Dendritic cell treated with granulocyte-macrophage colony-stimulating factor and Interleukin-4, amounts not matched to agents 40 ng/mL and 50 ng/mL, for 4 days (primary cell): Measurements from ENCODE around the gene AGPAT3.

Source experiments
- H3K27ac Mint-ChIP-seq: one replicate; pipeline ENCODE4 v1.8.0; 2022; ENCODE audit warnings: mild to moderate bottlenecking, mixed read lengths
- H3K27me3 Mint-ChIP-seq: one replicate; pipeline ENCODE4 v1.8.0; 2022; ENCODE audit warnings: mild to moderate bottlenecking, mixed read lengths
- H3K36me3 Mint-ChIP-seq: one replicate; pipeline ENCODE4 v1.8.0; 2022; ENCODE audit warnings: low read depth, mixed read lengths
- H3K4me1 Mint-ChIP-seq: one replicate; pipeline ENCODE4 v1.8.0; 2022; ENCODE audit warnings: low read depth, mixed read lengths
- H3K4me3 Mint-ChIP-seq: one replicate; pipeline ENCODE4 v1.8.0; 2022; ENCODE audit warnings: mild to moderate bottlenecking, moderate library complexity, mixed read lengths
- H3K9me3 Mint-ChIP-seq: one replicate; pipeline ENCODE4 v1.8.0; 2022; ENCODE audit warnings: mixed read lengths
- intact Hi-C: fragments of 100-400 bp; cut with micrococcal nuclease; formaldehyde crosslinking; loops from one replicate; pipeline ENCODE4 v1.15.0; 2022

The AGPAT3 gene

GRCh38 chr21:43864313-43864961 lies 586 bp upstream of the AGPAT3 start:
- intact Hi-C loops = no loop called here
- H3K27ac Mint-ChIP-seq = no peak overlapping the region
- peaks cover 33% of the 10 kb centered on the region for H3K4me1 Mint-ChIP-seq
- no peaks in the 10 kb centered on the region for H3K9me3 Mint-ChIP-seq
- H3K36me3 Mint-ChIP-seq = peaks cover 35% of the 10 kb centered on the region
- peaks cover 3% of the 10 kb centered on the region for H3K27me3 Mint-ChIP-seq
- H3K4me3 Mint-ChIP-seq = peak overlapping the region; percentile 61

DNA sequence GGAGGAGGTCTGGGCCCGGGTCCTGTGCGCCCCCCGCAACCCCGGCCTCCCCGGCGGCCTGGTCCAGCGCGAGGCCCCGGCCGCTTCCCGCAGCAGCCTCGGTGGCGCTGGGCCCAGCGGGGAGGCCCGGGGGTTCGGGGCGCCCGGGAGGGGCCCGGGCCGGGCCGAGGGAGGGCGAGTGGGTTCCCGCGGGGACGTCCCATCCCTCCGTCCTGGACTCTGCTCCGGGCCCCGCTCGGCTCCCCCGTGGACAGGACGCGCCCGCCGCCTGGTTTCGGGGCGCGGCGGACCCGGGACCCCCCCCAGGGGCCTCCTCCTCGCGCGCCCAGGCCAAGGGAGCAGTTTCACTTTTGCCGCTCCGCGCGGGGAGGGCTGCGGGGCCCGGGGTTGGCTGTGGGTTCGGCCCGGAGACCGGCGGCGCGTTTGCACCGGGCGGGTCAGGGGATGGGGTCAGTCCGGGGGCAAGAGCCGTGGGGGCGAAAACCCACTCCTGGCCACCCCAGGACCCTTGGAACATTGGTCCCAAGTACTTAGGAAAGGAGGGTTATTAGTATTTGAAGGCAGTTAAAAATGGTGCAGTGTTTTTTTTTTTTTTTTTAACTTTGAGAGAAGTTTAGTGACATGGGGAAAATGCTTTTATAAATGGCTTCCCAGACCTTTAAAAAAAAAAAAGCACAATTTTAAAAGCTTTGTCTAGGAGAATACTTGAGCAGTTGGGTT lies 677 bp downstream of the AGPAT3 start:
- Mint-ChIP-seq H3K4me1 (peaks cover 45% of the 10 kb centered on the region), H3K27me3 (peaks cover 2% of the 10 kb centered on the region), H3K27ac (peak overlapping the region; percentile 79), H3K36me3 (peaks cover 47% of the 10 kb centered on the region), H3K9me3 (no peaks in the 10 kb centered on the region), H3K4me3 (peak overlapping the region; percentile 87)
- intact Hi-C loops = no loop called here

- intact Hi-C loops = no loop called here
- no peaks in the 10 kb centered on the region for H3K9me3 Mint-ChIP-seq
- peaks cover 53% of the 10 kb centered on the region for H3K36me3 Mint-ChIP-seq
- peaks cover 50% of the 10 kb centered on the region for H3K4me1 Mint-ChIP-seq
- peaks cover 2% of the 10 kb centered on the region for H3K27me3 Mint-ChIP-seq
- peak overlapping the region; percentile 87 for H3K4me3 Mint-ChIP-seq
- peak overlapping the region; percentile 79 for H3K27ac Mint-ChIP-seq
Observed at GRCh38 chr21:43866260-43866629, 1.2 kb downstream of the AGPAT3 start.

DNA sequence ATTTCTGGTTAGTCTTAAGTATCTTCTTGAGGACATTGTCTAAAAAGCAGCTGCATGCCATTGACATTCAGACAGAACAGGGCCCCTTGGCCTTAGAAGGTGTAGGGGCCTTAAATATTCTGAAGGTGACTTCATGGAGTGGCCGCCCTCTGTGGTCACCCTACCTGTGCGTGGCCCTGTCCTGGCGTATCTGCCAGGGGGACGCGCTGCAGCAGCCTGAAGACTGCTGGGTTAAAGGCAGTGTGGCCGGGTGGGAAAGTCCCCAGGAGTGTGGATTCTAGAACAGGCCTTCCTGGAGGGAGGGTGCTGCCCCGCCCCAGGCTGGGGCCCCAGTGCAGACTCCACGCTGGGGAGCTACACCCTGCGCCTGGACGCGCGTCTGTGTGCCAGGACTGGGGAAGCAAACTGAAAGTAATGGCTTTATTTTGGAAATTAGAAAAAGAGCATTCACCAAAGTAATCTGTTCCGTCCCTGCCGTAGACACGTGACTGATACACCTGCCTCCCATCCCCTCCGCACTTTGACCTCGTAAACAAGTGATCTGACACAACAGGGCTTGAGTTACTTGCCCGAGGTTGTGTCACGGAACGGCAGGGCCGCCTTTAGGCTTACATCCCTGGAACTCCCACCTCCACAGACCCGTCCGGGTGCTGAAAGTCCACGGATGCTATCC lies 1.8 kb downstream of the AGPAT3 start:
- Mint-ChIP-seq H3K4me1 (peaks cover 56% of the 10 kb centered on the region), H3K4me3 (peak overlapping the region; percentile 87), H3K9me3 (no peaks in the 10 kb centered on the region), H3K36me3 (peaks cover 58% of the 10 kb centered on the region), H3K27me3 (peaks cover 2% of the 10 kb centered on the region), H3K27ac (peak overlapping the region; percentile 79)
- intact Hi-C loops = no loop called here

DNA sequence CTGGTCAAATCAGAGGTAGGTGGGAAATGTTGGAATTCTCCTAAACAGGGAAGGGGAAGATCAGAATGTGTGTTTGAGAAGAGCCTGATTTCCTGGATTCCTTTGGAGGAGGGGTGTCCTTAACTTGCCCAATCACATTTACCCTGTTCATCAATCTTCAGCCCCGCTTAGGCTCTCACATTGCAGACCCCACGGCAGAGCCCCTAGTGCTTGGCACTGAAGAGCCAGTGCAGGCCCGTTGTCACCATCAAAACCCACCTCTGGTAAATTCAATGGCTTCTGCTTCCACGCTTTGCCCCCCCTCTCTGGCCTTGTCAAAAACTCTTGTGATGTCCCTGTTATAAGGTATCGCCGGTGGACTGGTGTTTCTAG lies 2.3 kb downstream of the AGPAT3 start:
- Mint-ChIP-seq H3K36me3 (peaks cover 61% of the 10 kb centered on the region), H3K4me1 (peaks cover 61% of the 10 kb centered on the region), H3K9me3 (no peaks in the 10 kb centered on the region), H3K4me3 (peak overlapping the region; percentile 87), H3K27me3 (peaks cover 2% of the 10 kb centered on the region), H3K27ac (no peak overlapping the region)
- intact Hi-C loops = no loop called here

GRCh38 chr21:43867948-43868347 lies 2.9 kb downstream of the AGPAT3 start:
- Mint-ChIP-seq H3K36me3 (peaks cover 67% of the 10 kb centered on the region), H3K4me3 (no peak overlapping the region), H3K4me1 (peaks cover 67% of the 10 kb centered on the region), H3K27ac (no peak overlapping the region), H3K9me3 (no peaks in the 10 kb centered on the region), H3K27me3 (peaks cover 2% of the 10 kb centered on the region)
- intact Hi-C loops = no loop called here

DNA sequence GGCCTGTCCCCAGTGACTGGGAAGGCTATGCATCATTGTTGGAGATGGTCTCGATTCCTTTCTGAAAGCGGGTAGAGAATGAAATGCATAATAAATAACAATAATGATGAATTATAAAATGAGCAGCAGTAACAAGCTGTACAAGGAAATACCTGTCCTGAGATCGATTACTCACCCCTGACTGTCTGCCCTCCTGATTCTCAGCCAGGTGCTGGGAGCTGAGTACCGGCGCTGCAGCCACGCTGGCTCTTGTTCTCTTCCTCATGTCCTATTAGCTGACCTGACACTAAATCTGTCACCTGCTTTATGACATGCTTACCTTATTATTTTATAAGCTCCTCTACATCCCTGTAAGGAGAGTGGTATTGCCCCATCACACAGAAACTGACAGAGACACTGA lies 3.4 kb downstream of the AGPAT3 start:
- Mint-ChIP-seq H3K4me1 (peaks cover 72% of the 10 kb centered on the region), H3K9me3 (no peaks in the 10 kb centered on the region), H3K27me3 (peaks cover 2% of the 10 kb centered on the region), H3K4me3 (no peak overlapping the region), H3K36me3 (peaks cover 72% of the 10 kb centered on the region), H3K27ac (no peak overlapping the region)
- intact Hi-C loops = no loop called here

GRCh38 chr21:43869486-43870325 lies 4.7 kb downstream of the AGPAT3 start:
- Mint-ChIP-seq H3K4me1 (peaks cover 82% of the 10 kb centered on the region), H3K27me3 (no peaks in the 10 kb centered on the region), H3K27ac (peak overlapping the region; percentile 49), H3K4me3 (no peak overlapping the region), H3K9me3 (no peaks in the 10 kb centered on the region), H3K36me3 (peaks cover 81% of the 10 kb centered on the region)
- intact Hi-C loops = loop anchor here (5.0 to 10.0 kb wide), 2 partner anchors 57 to 65 kb away; no protein-coding TSS in a partner anchor

DNA sequence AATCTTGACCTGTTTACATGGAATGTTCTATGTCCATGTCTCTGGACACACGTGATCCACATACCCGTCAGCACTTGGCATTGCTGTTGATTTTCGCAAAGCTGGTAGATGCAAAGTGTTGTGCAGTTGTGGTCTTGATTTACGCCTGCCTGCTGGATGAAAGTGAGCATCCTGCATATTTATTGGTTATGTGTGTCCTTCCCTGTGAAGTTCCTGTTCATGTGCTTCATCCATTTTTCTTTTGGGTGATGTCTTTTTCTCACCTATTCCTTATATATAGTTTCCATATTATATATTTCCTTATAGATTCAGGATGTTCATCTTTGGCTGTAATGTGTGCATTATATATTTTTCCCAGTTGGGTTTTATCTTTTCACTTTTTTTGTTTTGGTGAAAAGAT lies 6.5 kb downstream of the AGPAT3 start:
- H3K36me3 Mint-ChIP-seq = peaks cover 94% of the 10 kb centered on the region
- H3K4me3 Mint-ChIP-seq = no peak overlapping the region
- H3K4me1 Mint-ChIP-seq = peaks cover 94% of the 10 kb centered on the region

GRCh38 chr21:43872531-43873197 lies 7.6 kb downstream of the AGPAT3 start:
- Mint-ChIP-seq H3K27ac (peak overlapping the region; percentile 84), H3K9me3 (no peaks in the 10 kb centered on the region), H3K27me3 (no peaks in the 10 kb centered on the region), H3K4me3 (peak overlapping the region; percentile 37), H3K36me3 (peaks cover 93% of the 10 kb centered on the region), H3K4me1 (peaks cover 83% of the 10 kb centered on the region)
- intact Hi-C loops = loop anchor here (5.0 to 10.0 kb wide), 2 partner anchors 60 to 62 kb away; no protein-coding TSS in a partner anchor

More for the DNA sequence above, 6.5 kb downstream of the AGPAT3 start:
- no peaks in the 10 kb centered on the region for H3K27me3 Mint-ChIP-seq
- intact Hi-C loops = loop anchor here (5.0 to 10.0 kb wide), 2 partner anchors 59 to 63 kb away; no protein-coding TSS in a partner anchor
- H3K9me3 Mint-ChIP-seq = no peaks in the 10 kb centered on the region
- no peak overlapping the region for H3K27ac Mint-ChIP-seq

DNA sequence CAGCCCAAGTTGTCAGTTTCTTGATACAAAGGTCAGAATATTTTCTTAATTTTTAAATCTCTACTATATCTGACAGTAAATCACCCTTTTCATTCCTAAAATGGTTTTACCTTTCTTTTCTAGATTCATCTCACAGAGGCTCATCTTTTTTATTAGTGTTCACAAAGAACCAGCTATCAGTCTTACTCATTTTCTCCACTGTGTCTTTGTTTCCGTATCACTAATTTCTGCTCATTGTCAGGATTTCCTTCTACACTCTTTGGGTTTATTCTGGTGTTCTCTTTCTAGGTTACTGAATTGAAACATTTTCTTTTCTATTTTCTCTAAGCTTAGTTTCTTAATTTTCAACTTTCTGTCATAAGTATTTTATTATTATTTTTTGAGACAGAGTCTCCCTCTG lies 8.7 kb downstream of the AGPAT3 start:
- H3K4me3 Mint-ChIP-seq = no peak overlapping the region
- H3K4me1 Mint-ChIP-seq = peaks cover 73% of the 10 kb centered on the region

GRCh38 chr21:43874085-43874805 lies 9.2 kb downstream of the AGPAT3 start:
- Mint-ChIP-seq H3K9me3 (no peaks in the 10 kb centered on the region), H3K4me3 (no peak overlapping the region), H3K27ac (no peak overlapping the region), H3K4me1 (peaks cover 68% of the 10 kb centered on the region), H3K27me3 (no peaks in the 10 kb centered on the region), H3K36me3 (peaks cover 93% of the 10 kb centered on the region)
- intact Hi-C loops = loop anchor here (5.0 to 10.0 kb wide), 2 partner anchors 61 to 62 kb away; no protein-coding TSS in a partner anchor

More for the DNA sequence above, 8.7 kb downstream of the AGPAT3 start:
- Mint-ChIP-seq H3K27ac (no peak overlapping the region), H3K9me3 (no peaks in the 10 kb centered on the region), H3K27me3 (no peaks in the 10 kb centered on the region), H3K36me3 (peaks cover 93% of the 10 kb centered on the region)
- intact Hi-C loops = loop anchor here (5.0 to 10.0 kb wide), 2 partner anchors 61 kb away; no protein-coding TSS in a partner anchor
